Measurements from ENCODE around the gene A3GALT2.
A peak's percentile ranks its signal among the peaks of the same experiment; 100 is the strongest.
"Not testable (repeated sequence)": the region's sequence is repeated elsewhere in the genome, so short reads cannot be mapped to it uniquely, and the experiment has no call there.

The A3GALT2 gene

DNA sequence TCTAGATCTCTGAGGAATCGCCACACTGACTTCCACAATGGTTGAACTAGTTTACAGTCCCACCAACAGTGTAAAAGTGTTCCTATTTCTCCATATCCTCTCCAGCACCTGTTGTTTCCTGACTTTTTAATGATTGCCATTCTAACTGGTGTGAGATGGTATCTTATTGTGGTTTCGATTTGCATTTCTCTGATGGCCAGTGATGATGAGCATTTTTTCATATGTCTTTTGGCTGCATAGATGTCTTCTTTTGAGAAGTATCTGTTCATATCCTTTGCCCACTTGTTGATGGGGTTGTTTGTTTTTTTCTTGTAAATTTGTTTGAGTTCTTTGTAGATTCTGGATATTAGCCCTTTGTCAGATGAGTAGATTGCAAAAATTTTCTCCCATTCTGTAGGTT, 30.3 kb downstream of the A3GALT2 start:
- not testable (repeated sequence) for DNase-seq

DNA sequence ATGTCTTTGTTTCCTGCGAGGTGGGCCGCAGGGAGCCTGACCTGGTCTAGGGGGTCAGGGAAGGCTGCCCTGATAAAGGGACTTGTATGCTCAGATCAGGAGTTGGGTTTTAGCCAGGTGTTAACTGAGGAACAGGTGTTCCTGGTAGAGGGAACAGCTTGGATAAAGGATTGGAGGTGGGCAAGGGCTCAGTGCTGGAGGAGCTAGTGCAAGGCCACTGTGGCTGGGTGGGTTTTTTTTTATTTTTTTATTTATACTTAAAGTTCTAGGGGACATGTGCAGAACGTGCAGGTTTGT, 31.1 kb downstream of the A3GALT2 start:
- DNase-seq = no peak

DNA sequence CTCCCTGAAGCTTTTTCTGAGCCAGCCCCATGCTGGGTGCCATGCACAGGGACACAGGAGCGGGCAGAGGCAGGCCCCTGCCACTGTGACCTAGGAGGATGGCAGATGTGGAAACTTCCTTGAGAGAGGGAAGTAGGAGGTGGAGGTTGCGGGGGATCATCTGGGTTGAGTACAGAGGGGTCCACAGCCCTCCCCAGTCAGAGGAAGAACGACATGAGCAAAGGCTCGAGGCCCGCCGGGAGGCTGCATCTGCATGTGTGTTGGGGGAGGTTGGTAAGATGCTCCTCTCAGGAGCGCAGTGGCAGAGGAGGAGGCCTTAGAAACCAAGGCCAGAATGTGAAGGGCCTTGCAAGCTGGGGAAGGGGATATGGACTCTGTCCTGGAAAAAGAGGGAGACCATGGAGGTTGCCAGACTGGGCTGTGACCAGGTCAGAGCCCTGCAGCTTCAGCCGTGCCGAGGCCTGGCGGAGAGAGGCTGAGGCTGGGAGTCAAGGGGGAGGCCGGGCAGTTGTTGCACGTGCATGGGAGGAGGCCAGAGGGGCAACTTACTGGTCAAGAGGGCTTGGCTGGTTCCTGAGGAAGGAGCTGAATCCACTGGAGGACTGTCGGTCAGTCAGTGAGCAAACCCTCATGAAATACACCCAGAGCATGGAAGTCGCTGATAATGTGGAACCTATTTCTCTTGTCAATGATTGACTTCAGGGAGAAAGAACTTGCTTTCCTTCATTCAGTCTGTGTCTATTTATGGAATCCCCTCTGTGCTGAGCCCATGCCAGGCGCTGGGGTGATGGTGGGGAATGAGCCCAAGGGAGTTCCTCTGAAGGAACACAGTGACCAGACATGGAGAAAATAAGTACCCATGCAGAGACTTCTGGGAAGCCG, 31.7 kb downstream of the A3GALT2 start:
- no peak for DNase-seq

DNA sequence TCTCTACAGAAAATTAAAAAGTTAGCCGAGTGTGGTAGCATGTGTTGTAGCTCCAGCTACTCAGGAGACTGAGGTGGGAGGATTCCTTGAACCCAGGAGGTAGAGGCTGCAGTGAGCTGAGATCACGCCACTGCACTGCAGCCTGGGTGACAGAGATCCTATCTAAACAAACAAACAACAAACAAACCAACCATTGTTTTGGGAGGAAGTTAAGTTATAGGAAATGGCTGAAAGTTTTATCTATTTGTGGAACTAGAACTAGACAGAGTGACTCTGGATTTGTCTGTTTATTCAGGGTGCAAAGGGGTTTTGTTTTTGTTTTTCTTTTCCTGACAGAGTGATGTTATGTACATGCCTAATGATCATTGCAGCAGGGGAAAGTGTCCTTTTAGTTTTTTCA, 33.6 kb downstream of the A3GALT2 start:
- no peak for DNase-seq

DNA sequence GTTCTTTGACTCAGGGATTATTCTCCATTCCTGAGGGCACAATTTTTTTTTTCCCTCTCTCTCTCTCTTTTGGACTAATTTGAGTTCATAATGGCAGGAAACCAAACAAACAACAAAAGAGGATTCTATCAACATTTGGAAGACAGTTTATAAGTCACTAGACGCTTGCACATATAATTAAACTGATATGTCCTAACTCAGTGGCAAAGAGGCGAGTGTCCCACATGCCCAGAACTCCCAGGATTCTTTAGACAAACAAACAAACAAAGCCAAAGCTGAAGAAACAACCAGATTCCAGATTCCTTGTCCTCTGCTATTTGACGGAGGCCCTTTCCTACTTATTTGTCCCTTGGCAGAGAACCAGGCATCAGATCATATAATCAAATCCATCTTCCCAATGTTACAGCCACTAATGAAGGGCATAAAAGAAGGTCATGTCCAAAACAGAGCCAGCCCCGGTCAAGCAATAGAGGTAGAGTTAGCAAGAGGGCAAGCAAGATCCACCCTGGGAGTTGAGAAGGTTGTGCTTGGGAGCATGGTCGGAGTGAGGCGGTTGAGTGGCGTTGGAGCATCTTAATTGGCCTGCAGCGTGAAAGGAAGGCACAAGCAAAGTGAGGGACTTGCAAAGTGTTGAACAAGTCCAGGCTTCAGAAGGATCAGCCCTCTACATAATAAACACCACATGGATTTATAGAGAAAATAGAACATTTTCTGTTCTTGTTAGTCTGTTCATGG, 34.3 kb downstream of the A3GALT2 start:
- no peak for DNase-seq

DNA sequence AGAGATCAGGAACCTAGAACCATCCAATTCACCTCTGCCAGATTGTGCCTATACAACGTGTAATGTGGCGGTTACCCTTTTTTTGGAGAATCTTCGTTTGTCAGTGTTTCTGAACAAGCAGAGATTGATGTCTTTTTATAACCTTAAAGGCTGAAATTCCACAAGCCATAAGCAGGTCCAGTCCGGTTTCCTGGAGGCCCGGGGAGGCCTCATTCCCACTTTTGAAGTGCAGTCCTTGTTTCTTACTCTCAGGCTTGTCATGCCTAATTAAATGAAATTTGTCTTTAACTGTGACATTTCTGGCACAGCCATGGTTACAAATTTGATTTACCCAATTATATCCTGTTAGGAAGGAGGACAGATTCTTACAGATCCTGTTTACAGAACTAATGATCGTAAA, 36.8 kb downstream of the A3GALT2 start:
- no peak for DNase-seq

DNA sequence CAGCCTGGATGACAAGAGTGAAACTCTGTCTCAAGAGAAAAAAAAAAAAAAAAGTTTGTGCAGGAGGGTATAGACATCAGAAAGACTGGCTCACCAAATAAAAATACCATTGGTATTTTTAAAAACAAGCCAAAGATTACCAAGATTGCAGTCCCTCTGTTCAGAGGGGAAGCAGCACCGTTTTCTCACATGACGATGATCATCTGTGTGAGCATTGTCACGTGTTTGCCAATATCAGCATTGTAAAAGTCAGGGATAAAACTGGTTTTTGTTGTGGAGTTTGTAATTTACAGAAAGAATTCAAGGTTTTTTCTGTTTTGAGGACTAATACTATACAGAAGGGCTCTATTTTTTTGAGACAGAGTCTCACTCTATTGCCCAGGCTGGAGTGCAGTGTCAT, 38.1 kb downstream of the A3GALT2 start:
- DNase-seq = no peak

DNA sequence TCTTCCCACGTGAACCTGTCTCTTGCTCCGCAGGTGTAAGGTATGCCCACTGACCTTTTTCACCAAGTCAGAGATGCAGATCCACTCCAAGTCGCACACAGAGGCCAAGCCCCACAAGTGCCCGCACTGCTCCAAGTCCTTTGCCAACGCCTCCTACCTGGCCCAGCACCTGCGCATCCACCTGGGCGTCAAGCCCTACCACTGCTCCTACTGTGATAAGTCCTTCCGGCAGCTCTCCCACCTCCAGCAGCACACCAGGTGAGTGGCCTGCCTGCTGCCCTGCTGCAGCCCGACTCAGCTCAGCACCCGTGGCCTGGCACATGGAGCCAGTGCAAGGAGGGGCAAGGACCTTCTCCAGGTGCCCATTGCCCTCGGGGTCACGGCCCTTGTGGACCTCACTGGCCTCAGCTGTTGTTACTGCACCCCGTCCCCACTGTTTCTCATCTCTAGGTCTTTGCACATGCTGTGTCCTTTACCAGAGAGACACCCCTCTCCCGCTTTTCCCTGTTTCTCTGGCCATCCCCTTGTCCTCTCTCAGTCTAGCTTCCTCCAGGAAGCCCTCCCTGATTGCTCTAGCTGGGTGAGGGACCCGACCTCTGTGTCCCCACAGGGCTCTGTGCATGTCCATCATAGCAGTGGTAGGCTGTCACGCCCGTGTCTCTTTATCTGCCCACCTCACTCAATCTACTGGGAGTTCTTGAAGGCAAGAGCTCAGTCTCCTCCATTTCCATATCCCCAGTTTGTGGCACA, 39.2 kb downstream of the A3GALT2 start:
- no peak for DNase-seq

DNA sequence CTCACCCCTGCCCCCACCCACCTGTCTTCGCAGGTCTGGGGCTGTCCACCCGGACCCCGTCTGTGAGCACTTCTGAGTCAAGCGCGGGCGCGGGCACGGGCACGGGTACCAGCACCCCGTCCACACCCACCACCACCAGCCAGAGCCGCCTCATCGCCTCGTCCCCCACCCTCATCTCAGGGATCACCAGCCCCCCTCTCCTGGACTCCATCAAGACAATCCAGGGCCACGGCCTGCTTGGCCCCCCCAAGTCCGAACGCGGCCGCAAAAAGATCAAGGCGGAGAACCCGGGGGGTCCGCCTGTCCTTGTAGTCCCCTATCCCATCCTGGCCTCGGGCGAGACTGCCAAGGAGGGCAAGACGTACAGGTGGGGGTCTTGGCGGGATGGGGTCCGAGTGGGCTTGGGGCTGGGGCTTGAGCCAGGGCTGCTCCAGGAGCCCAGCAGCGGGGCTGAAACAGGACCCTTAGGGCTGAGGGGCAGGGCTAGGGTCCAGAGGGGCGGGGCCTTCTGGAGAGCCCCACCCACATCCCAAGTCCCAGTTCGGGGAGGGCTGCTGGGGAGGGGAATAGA, 40.7 kb downstream of the A3GALT2 start:
- DNase-seq = no peak

DNA sequence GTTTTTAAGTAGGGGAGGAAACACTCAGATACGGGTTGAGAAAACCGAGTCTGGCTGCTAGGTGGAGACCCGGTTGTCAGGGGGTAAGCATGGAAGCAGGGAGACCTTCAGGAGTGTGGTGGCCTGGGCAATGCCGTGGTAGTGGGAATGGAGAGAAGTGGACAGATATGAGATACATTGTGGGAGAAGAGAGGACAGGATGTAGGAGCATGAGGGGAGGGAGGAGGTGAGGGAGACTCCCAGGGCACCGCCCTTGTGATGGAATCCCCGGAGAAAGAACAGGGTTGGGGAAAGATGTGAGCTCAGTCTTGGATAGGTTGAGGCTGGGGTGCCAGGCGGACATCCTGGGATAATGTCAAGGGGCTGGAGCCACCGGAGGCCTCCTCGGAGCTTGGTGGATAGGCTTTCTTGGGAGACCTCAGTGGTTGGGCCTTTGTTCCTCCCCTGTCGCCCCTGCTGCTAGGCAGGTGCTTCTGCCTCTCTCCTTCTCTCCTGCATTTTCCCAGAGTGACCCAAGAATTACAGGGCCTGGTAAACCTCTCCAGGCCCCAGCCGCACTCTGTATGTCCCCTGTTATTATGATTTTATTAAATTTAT, 43.3 kb downstream of the A3GALT2 start:
- no peak for DNase-seq

DNA sequence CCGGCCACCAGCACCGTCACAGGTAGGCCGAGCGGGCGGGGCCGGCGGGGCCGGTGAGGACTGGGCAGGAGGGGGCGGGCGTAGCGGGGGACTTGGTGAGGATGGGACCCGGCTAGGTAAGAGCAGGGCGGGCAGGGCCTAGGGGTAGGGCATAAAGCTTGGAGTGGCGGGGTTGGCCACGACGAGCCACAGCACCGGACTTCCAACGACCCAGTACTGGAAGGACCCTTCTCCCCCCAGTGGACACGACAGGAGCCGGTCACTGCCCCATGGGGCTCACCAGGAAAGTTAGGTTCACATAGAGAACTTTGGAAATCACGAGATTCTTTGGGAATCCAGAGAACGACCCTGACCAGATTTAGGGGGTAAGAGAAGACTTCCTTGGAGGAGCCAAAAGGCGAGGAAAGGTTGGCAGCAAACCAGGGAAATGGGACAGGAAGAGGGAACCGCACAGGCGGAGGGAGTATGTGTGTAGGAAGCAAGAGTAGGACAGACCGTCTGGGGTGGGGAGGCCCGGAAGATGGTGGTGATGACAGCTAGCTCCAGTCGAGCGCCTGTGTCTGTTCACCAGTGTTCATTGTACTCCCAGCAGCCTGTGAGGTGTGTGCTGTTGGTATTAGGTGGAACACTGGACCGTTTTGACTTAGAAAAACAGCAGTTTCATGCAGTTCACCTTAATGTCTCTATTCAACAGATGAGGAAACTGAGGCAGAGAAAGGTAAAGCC, 44.2 kb downstream of the A3GALT2 start:
- DNase-seq = no peak

DNA sequence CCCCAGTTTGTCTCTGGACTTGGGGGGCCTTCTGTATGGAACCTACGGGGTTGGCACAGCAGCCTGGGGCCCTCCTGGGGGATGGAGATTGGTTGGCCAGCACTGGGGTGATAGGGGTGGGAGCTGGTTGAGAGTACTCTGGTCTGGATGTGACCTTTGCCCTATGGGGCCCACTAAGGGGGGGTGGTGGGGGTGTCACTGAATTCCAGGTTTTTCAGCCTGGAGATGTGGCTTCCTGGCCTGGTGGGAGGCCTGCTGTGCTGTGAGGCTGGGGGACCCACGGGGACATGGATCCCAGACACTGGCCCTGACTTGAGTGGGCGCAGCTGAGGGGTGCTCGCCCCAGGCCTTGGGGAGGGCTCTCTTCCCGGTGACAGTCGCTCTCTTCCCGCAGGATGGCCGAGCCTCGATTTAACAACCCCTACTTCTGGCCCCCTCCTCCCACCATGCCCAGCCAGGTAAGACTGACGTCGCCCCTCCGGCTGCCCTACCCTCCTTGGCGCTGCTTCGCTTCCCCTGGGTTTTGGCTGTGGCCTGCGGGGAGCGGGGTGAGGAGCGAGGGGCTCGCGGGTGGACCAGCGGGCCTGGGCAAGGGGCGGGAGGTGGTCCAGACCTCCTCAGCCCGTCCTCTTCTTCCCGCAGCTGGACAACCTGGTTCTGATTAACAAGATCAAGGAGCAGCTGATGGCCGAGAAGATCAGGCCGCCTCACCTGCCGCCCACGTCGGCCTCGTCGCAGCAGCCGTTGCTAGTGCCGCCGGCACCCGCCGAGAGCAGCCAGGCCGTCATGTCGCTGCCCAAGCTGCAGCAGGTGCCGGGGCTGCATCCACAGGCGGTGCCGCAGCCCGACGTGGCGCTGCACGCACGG, 45.0 kb downstream of the A3GALT2 start:
- no peak for DNase-seq

DNA sequence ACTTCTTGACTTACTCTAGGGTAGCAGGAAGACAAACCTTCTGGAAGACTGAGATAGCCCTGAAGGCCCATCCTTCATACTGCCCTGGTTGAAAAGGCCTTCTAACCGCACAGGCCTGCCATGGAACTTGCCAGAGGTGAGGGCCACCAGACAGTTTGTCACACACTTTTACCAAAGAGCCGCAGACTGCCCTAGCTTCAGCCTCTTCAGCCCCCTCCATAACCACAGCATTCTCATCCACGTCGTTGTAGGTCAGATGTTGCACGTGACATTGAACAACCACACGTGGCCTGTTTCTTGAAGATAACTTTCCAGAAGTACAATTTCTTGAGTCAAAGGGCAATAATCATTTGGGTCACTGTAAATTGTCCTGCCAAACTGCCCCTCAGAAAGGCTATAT, 45.7 kb downstream of the A3GALT2 start:
- no peak for DNase-seq

DNA sequence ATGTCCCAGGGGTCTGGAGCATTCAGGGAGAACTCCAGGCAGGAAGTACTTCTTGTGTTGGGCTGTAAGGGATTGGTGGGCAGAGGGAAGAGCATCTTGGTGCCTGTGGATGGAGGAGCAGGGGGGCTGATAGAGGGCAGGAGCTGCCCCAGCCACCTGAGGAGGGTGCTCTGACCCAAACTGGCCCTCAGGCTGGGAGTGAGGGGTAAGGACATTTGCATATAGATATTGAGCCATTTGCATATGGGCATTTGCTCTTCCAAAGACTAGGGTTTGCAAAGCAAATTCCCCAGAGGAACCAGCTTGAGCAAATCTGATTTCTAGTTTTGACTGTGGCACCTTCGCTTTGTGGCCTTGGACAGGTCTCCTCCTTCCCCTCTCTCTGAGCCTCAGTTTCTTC, 46.5 kb downstream of the A3GALT2 start:
- DNase-seq = no peak

DNA sequence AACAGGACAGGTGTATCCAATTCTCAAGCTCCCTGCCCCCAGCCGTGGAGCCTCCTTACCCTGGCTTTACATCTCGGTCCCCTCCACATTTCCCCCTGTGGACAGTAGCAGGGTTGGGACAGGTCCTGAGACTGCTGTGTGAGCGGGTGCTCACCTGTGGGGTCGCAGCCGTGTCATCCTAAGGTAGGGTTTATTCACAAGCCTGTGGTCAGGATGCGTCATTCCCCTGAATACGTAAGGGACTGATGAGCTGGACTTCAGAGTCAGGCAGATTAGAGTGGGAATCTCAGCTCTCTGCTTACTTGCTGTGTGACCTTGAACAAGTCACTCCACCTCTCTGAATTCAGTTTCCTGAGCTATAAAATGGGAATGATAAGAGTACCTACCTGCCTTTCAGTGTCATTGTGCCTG, 46.9 kb downstream of the A3GALT2 start:
- no peak for DNase-seq

DNA sequence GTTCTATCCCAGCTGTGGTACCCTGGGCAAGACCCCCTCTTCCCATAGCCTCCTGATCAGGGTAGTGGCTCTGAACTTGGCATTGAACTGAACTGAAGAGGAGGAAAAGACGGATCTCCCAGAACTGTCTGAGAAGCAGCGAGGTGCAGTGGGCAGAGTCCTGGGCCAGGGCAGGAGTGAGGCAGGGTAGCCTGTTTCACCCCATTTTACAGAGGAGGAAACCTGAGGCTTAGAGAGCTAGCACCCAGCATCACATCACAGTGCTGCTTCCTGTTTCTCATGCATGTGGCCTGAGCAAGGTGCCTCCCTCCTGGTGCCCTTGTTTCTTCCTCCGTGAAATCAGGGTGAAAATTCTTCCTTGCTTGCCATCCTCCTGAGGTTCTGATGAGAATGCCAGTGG, 47.5 kb downstream of the A3GALT2 start:
- DNase-seq = peak; percentile 32

DNA sequence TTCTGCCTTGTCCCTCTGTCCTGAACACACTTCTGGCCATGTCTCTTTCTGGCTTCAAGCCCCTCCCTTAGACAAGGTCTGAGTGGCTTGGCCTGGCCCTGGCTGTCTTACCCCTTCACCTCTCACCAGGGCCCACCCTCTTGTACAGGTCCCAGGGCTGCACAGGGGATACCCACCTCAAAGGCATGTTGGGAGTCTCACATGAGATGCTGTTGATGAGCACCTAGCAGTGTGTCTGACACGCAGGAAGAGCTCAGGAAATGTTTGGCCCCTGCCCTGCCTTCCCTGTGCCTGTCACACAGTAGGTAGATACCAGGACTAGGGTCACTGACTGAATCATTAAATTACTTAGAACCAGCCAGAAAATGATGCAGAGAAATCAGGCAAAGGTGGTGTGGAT, 48.0 kb downstream of the A3GALT2 start:
- DNase-seq = no peak

DNA sequence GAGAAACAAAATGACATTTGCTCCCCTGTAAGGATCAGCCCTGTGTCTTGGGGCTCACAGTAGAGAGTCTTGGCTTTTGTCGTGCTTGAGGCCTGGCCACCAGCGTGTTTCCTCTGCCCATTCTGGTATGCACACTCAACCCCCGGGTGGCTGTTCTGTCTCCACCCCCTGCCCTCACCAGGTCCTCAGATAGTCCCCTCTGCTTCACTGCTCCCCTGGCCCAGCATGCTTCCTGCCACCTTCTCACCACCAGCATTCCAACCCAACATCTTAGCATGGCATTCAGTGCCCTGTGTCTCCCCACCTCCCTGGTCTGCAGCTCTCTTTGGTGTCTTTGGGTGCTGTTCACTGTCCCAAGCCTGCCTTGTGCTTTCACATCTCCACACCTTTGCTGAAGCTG, 48.4 kb downstream of the A3GALT2 start:
- DNase-seq = no peak

DNA sequence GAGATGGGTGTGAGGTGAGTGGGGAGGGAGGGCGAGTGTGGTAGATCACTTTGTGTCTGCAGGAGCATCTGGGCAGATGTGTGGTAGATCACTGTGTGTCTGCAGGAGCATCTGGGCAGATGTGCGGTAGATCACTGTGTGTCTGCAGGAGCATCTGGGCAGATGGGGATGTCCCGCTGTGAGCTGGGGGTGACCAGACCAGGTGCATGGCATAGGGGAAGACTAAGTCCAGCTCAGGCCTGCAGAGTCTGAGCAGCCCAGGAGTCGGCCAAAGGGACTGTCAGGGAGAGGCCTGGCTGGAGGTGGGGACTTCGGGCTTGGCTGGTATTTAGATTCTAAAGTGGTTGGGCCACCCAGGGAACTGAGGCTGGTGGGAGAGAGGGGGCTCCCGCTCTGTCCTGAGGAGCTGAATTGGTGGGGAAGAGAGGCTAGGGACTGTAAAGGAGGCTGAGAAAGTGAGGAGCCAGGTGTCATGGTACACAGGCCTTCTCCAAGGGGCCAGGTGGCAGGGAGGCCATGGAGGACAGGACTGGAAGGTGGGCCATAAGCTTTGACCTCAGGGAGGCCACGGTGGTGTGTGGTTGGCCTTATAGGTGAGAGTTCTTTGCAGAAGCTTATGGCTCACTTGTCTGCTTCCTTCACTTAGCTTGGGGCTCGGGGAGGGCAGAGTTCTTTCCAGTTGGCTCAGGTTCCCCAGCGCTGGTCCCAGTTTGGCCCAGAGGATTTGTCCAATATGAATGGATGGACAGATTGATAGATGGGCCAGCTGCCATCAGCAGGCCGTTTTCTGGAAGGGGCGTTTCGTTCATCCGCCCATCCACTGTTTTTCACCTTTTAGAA, 49.0 kb downstream of the A3GALT2 start:
- no peak for DNase-seq

DNA sequence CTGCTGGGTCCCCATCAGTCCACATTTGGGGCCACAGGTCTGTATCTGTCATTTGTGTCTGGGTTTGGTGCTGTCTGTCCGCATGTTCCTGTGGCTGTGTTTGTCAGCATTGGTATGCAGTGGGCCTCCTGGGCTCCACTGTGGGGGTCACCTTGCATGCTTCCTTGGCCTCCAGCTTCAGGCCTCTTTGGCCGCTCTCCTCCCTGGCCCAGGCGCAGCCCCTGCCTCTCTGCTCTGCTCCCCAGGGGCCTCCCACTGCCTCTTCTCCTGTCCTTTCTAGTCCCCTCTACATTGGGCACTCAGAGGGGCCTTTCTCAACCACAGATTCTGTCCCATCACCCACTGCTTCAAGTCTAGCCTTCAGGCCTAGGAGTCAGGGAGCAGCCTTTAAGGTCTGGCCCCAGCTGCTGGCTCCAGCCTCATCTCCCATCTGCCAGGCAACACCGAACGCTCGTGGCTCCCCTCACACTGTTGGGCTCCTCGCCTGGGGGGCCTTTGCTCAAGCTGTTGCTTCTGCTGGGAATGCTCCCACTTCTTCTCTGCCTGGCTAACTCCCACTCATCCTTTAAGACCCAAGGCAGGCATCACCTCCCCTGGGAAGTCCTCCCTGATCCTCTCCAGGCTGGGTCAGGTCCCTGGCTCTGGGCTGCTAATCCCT, 50.0 kb downstream of the A3GALT2 start:
- DNase-seq = no peak
